A549 treated with DMSO at 1 μM for 4 hours (cell line): ENCODE measurements around the gene TSPAN8. TPM values are rescaled to one million over a fixed set of nuclear protein-coding genes. Genes with fewer than 3 reads are reported as not detected.

Source experiments
- total RNA-seq: library from RNA; stranded (reverse); fragments of 200-300 nt; extraction: Qiagen RNA extraction; gene quantifications from 5 replicates; pipeline ENCODE4 v1.2.3, GENCODE V29; 2022; ENCODE audit warnings: low read depth

Gene TSPAN8
- 0.10 to 0.12 TPM in 2 of 5 replicates, not detected in the others for total RNA-seq

DNA sequence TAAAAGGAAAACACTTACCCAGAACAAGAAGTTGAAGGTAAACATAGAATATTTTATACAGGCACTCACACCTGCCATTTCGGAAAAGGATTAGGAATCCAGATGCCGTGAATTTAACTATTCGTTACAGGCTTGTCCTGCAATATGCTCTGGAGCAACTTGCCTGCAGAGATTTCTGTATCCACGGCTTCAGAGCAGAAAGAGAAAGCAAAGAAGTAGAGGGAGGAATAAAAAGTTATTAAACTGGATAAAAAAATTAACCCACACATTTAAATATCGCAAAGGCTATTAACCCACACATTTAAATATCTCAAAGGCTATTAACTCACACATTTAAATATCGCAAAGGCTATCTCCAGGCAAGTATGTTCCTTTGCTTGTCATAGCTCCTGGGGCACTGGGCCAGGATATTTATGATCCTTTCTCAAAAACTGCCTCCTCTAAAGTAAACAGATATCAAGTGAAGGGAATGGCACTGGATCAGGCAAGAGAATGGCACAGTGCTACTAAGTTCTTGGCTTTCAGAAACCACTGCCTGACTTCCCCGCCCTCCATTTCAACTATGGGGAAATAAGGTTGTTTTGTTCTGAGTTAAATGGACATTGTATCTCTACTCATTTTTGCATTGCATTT, at the start of gene TSPAN8:
TSPAN8 (minus strand) TSS at position 399 of the 633 bp plus-strand sequence; CDS start at position 78, 321 bp downstream.

Other genes with a start within 250 kb of the TSPAN8 start
- 0.08 to 0.32 TPM (median 0.24 TPM) in 5 replicates for gene PTPRR, start 237.3 kb downstream of the TSPAN8 start, total RNA-seq